ENCODE results near the gene CASZ1. TPM values are rescaled to one million over a fixed set of nuclear protein-coding genes. Genes with fewer than 3 reads are reported as not detected.

CASZ1 gene
- total RNA-seq, 1 experiment from 2014 or later, result 27.8 TPM

GRCh38 chr1:10717296-10718082 lies 79.0 kb downstream of the CASZ1 start:
- TF ChIP-seq SIN3A (IDR thresholded peaks at IDR 0.05; ENCODE audit: borderline replicate concordance, insufficient read depth, low read depth, low read length) (no peak), TCF7L2 (IDR thresholded peaks at IDR 0.05; ENCODE audit: low read depth, low read length) (no peak), CTCF (IDR thresholded peaks at IDR 0.05) (no peak), POLR2AphosphoS5 (IDR thresholded peaks at IDR 0.05; ENCODE audit: low read depth, low read length) (no peak), REST (IDR thresholded peaks at IDR 0.05; ENCODE audit: insufficient read depth in 1 of 2, low read depth in 2 of 2, low read length in 1 of 2) (no peak)
- no TSS peak for BruUV-seq (replicated peaks)
- Histone ChIP-seq H3K4me3 (ENCODE audit: low read depth in 2 of 2, low read length in 2 of 2) (no peak overlapping the region), H3K9me3 (ENCODE audit: control insufficient read depth, insufficient read depth, low read depth, low read length) (no peaks in the 10 kb centered on the region), H3K4me1 (ENCODE audit: control insufficient read depth, insufficient read depth, low read length) (peaks cover 18% of the 10 kb centered on the region), H3K27ac (ENCODE audit: low read length) (no peak overlapping the region), H3K36me3 (ENCODE audit: control insufficient read depth, insufficient read depth, low read length) (no peaks in the 10 kb centered on the region), H3K27me3 (ENCODE audit: control insufficient read depth, insufficient read depth, low read length) (no peaks in the 10 kb centered on the region)
- ATAC-seq, result no peak
- ChIA-PET CTCF (no interaction called here), POLR2A (no interaction called here)
- in situ Hi-C loops (cut with HindIII; ENCODE audit: low pct_unique_long_range_greater_than_20kb, low sequenced_read_pairs), result no loop called here
- intact Hi-C loops (cut with micrococcal nuclease; ENCODE audit: unreplicated experiment), result no loop called here
- DNase-seq (ENCODE audit: low read depth, low spot score), result no peak

GRCh38 chr1:10716840-10717239 lies 79.6 kb downstream of the CASZ1 start:
- in situ Hi-C loops (cut with HindIII; ENCODE audit: low pct_unique_long_range_greater_than_20kb, low sequenced_read_pairs), result no loop called here
- no peak for TF ChIP-seq SIN3A (IDR thresholded peaks at IDR 0.05; ENCODE audit: borderline replicate concordance, insufficient read depth, low read depth, low read length)
- no peak for TF ChIP-seq CTCF (IDR thresholded peaks at IDR 0.05)
- no peak for TF ChIP-seq TCF7L2 (IDR thresholded peaks at IDR 0.05; ENCODE audit: low read depth, low read length)
- no peak for TF ChIP-seq POLR2AphosphoS5 (IDR thresholded peaks at IDR 0.05; ENCODE audit: low read depth, low read length)
- no peak for TF ChIP-seq REST (IDR thresholded peaks at IDR 0.05; ENCODE audit: insufficient read depth in 1 of 2, low read depth in 2 of 2, low read length in 1 of 2)
- no peaks in the 10 kb centered on the region for H3K9me3 ChIP-seq (ENCODE audit: control insufficient read depth, insufficient read depth, low read depth, low read length)
- no peaks in the 10 kb centered on the region for H3K27me3 ChIP-seq (ENCODE audit: control insufficient read depth, insufficient read depth, low read length)
- no peaks in the 10 kb centered on the region for H3K36me3 ChIP-seq (ENCODE audit: control insufficient read depth, insufficient read depth, low read length)
- no peak overlapping the region for H3K4me3 ChIP-seq (ENCODE audit: low read depth in 2 of 2, low read length in 2 of 2)
- DNase-seq (ENCODE audit: low read depth, low spot score), result no peak
- intact Hi-C loops (cut with micrococcal nuclease; ENCODE audit: unreplicated experiment), result no loop called here
- ChIA-PET POLR2A (no interaction called here), CTCF (no interaction called here)
- no peak overlapping the region for H3K27ac ChIP-seq (ENCODE audit: low read length)
- BruUV-seq (replicated peaks), result no TSS peak
- H3K4me1 ChIP-seq (ENCODE audit: control insufficient read depth, insufficient read depth, low read length), result peaks cover 12% of the 10 kb centered on the region
- no peak for ATAC-seq

Data from Panc1 (cell line).